Body of pancreas (tissue), 4 donors: ENCODE measurements around the gene CNST.

ENCODE experiments used
- CTCF ChIP-seq, 7 experiments: fragments of 450-650 bp in 4 of 7; fragments of 200-600 bp in 3 of 7; sonication (generic) in 3 of 7; IDR thresholded peaks; one replicate each; pipeline ENCODE4 v1.5.1; 2016 to 2019; ENCODE audit warnings: antibody characterized with exemption in 7 of 7
- POLR2A ChIP-seq, 3 donors: fragments of 450-650 bp; IDR thresholded peaks; one replicate each; pipeline ENCODE4 v1.6.1; 2016; ENCODE audit warnings: antibody characterized with exemption in 3 of 3, mild to moderate bottlenecking in 2 of 3

- TF ChIP-seq POLR2A (IDR thresholded peaks at IDR 0.05) (no peak), CTCF (IDR thresholded peaks at IDR 0.05) (no peak)
Measured at GRCh38 chr1:246528933-246529731, 37.1 kb upstream of the CNST start.
